PFSK-1 (cell line): ENCODE results near the gene PLB1.

Source experiments
- POLR2AphosphoS5 ChIP-seq: IDR thresholded peaks from 2 replicates; pipeline ENCODE4 v1.6.1; 2012; ENCODE audit warnings: low read depth, mild to moderate bottlenecking, control low read depth, low read length, moderate library complexity
- SIN3A ChIP-seq: IDR thresholded peaks from 2 replicates; pipeline ENCODE4 v1.6.1; 2012; ENCODE audit warnings: mild to moderate bottlenecking, low read length, moderate library complexity, borderline replicate concordance; ENCODE audit not compliant: insufficient read depth
- TF ChIP-seq, protein P1 (sequence below), 2 experiments: IDR thresholded peaks; 2 replicates each; pipeline versions ENCODE4 v1.6.1 to v1.8.0; 2011 to 2012; ENCODE audit warnings: low read depth in 2 of 2, low read length in 2 of 2, control low read depth in 1 of 2, inconsistent platforms in 1 of 2, mild to moderate bottlenecking in 1 of 2, moderate library complexity in 1 of 2; ENCODE audit not compliant: insufficient read depth in 1 of 2

DNA sequence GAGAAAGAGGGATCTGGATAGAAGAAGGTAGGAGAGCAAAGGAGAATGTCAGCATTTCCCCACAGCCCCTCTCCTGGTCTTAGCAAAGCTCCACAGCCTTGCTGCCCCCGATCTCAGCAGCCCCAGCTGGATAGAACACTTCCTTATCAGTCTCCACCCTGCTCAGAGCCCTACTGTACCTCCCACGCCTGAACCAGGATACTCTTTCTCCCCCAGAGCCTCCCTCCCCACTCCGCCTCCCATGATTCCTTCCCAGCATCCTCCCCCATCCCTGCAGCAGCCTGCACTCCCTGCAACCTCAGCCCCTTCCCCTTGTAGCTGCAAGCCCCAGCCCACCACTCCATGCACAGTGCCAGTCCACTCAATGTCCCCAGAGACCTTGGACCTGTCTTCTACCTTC, 25.8 kb downstream of the PLB1 start:
- TF ChIP-seq POLR2AphosphoS5: no peak
- TF ChIP-seq, protein P1, sequence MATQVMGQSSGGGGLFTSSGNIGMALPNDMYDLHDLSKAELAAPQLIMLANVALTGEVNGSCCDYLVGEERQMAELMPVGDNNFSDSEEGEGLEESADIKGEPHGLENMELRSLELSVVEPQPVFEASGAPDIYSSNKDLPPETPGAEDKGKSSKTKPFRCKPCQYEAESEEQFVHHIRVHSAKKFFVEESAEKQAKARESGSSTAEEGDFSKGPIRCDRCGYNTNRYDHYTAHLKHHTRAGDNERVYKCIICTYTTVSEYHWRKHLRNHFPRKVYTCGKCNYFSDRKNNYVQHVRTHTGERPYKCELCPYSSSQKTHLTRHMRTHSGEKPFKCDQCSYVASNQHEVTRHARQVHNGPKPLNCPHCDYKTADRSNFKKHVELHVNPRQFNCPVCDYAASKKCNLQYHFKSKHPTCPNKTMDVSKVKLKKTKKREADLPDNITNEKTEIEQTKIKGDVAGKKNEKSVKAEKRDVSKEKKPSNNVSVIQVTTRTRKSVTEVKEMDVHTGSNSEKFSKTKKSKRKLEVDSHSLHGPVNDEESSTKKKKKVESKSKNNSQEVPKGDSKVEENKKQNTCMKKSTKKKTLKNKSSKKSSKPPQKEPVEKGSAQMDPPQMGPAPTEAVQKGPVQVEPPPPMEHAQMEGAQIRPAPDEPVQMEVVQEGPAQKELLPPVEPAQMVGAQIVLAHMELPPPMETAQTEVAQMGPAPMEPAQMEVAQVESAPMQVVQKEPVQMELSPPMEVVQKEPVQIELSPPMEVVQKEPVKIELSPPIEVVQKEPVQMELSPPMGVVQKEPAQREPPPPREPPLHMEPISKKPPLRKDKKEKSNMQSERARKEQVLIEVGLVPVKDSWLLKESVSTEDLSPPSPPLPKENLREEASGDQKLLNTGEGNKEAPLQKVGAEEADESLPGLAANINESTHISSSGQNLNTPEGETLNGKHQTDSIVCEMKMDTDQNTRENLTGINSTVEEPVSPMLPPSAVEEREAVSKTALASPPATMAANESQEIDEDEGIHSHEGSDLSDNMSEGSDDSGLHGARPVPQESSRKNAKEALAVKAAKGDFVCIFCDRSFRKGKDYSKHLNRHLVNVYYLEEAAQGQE (IDR thresholded peaks at IDR 0.05; ENCODE audit: insufficient read depth in 1 of 2, low read depth in 2 of 2, low read length in 2 of 2): no peak
- TF ChIP-seq SIN3A: no peak
